Stimulated activated memory B cell treated with anti-CD40 and anti-IgM and Interleukin-4, amounts not matched to agents 10 μg/mL and 1 μg/mL and 100 μg/mL, for 72 hours (primary cell): ENCODE measurements around the gene FGD2.
A peak's percentile ranks its signal among the peaks of the same experiment; 100 is the strongest.
"Not testable (repeated sequence)": the region's sequence is repeated elsewhere in the genome, so short reads cannot be mapped to it uniquely, and the experiment has no call there.

Source experiments
- ATAC-seq: fragments of 150-1000 bp; cut with Tn5 transposase; 2 replicates; pipeline ENCODE4 v1.10.0; 2021
- H3K27ac Mint-ChIP-seq: one replicate; pipeline ENCODE4 v1.8.0; 2022; ENCODE audit warnings: mild to moderate bottlenecking, mixed read lengths
- H3K27me3 Mint-ChIP-seq: one replicate; pipeline ENCODE4 v1.8.0; 2022; ENCODE audit warnings: mixed read lengths
- H3K36me3 Mint-ChIP-seq: one replicate; pipeline ENCODE4 v1.8.0; 2022; ENCODE audit warnings: mixed read lengths
- H3K4me1 Mint-ChIP-seq: one replicate; pipeline ENCODE4 v1.8.0; 2022; ENCODE audit warnings: mixed read lengths
- H3K4me3 Mint-ChIP-seq: one replicate; pipeline ENCODE4 v1.8.0; 2022; ENCODE audit warnings: mild to moderate bottlenecking, moderate library complexity, mixed read lengths
- H3K9me3 Mint-ChIP-seq: one replicate; pipeline ENCODE4 v1.8.0; 2022; ENCODE audit warnings: mixed read lengths

FGD2 gene

GRCh38 chr6:37029249-37029971 is 24.0 kb downstream of the FGD2 start:
- Mint-ChIP-seq H3K4me1 (peaks cover 33% of the 10 kb centered on the region), H3K4me3 (no peak overlapping the region), H3K27me3 (no peaks in the 10 kb centered on the region), H3K27ac (peak overlapping the region; percentile 20), H3K36me3 (peaks cover 86% of the 10 kb centered on the region), H3K9me3 (peaks cover 6% of the 10 kb centered on the region)
- peak; percentile 64 for ATAC-seq

- peak overlapping the region; percentile 37 for H3K27ac Mint-ChIP-seq
- H3K36me3 Mint-ChIP-seq = peaks cover 80% of the 10 kb centered on the region
- no peak overlapping the region for H3K4me3 Mint-ChIP-seq
- H3K4me1 Mint-ChIP-seq = peaks cover 29% of the 10 kb centered on the region
- no peak for ATAC-seq
- H3K27me3 Mint-ChIP-seq = no peaks in the 10 kb centered on the region
- H3K9me3 Mint-ChIP-seq = peaks cover 6% of the 10 kb centered on the region
Observed at GRCh38 chr6:37030599-37030998, 25.1 kb downstream of the FGD2 start.

GRCh38 chr6:37032239-37032638 is 26.8 kb downstream of the FGD2 start:
- Mint-ChIP-seq H3K4me1 (peaks cover 29% of the 10 kb centered on the region), H3K27me3 (no peaks in the 10 kb centered on the region), H3K4me3 (no peak overlapping the region), H3K9me3 (peaks cover 6% of the 10 kb centered on the region), H3K27ac (peak overlapping the region; percentile 88), H3K36me3 (peaks cover 68% of the 10 kb centered on the region)
- ATAC-seq = no peak

DNA sequence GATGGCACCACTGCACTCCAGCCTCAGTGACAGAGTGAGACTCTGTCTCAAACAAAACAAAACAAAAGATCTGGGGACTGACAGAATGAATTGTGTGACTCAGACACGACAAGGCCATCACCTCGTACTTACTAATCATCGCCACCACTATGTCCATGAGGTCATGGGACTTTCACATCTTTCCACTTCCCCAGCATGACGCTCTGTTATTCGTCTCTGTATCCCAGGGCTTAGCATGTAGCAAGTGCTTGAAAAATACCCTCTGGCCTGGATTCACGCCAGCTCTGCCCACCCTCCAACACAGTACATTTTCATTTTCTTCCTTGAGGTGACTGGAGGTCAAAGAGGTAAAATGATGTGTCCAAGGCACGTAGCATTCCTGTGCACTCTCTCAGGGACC is 27.8 kb downstream of the FGD2 start:
- peak; percentile 89 for ATAC-seq
- Mint-ChIP-seq H3K4me1 (peaks cover 29% of the 10 kb centered on the region), H3K4me3 (no peak overlapping the region), H3K9me3 (peaks cover 6% of the 10 kb centered on the region), H3K27me3 (no peaks in the 10 kb centered on the region), H3K36me3 (peaks cover 58% of the 10 kb centered on the region), H3K27ac (peak overlapping the region; percentile 88)

GRCh38 chr6:37033819-37034795 is 28.7 kb downstream of the FGD2 start:
- no peak for ATAC-seq
- Mint-ChIP-seq H3K27me3 (no peaks in the 10 kb centered on the region), H3K4me3 (no peak overlapping the region), H3K27ac (peak overlapping the region; percentile 88), H3K4me1 (peaks cover 32% of the 10 kb centered on the region), H3K36me3 (peaks cover 50% of the 10 kb centered on the region), H3K9me3 (peaks cover 6% of the 10 kb centered on the region)

DNA sequence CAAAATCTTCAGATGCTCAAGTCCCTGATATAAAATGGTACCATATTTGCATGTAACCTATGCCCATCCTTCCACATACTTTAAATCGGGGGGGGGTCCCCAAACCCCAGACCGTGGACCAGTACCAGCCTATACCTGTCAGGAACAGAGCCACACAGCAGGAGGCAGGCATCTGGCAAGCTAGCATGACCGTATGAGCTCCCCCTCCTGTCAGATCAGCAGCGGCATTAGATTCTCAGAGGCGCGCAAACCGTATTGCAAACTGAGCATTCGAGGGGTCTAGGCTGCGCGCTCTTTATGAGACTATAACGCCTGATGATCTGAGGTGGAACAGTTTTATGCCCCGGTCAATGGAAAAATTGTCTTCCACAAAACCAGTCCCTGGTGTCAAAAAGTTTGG is 30.7 kb downstream of the FGD2 start:
- no peaks in the 10 kb centered on the region for H3K9me3 Mint-ChIP-seq
- H3K4me1 Mint-ChIP-seq = peaks cover 29% of the 10 kb centered on the region
- no peak overlapping the region for H3K4me3 Mint-ChIP-seq
- no peak for ATAC-seq
- peaks cover 38% of the 10 kb centered on the region for H3K36me3 Mint-ChIP-seq
- no peaks in the 10 kb centered on the region for H3K27me3 Mint-ChIP-seq
- no peak overlapping the region for H3K27ac Mint-ChIP-seq

DNA sequence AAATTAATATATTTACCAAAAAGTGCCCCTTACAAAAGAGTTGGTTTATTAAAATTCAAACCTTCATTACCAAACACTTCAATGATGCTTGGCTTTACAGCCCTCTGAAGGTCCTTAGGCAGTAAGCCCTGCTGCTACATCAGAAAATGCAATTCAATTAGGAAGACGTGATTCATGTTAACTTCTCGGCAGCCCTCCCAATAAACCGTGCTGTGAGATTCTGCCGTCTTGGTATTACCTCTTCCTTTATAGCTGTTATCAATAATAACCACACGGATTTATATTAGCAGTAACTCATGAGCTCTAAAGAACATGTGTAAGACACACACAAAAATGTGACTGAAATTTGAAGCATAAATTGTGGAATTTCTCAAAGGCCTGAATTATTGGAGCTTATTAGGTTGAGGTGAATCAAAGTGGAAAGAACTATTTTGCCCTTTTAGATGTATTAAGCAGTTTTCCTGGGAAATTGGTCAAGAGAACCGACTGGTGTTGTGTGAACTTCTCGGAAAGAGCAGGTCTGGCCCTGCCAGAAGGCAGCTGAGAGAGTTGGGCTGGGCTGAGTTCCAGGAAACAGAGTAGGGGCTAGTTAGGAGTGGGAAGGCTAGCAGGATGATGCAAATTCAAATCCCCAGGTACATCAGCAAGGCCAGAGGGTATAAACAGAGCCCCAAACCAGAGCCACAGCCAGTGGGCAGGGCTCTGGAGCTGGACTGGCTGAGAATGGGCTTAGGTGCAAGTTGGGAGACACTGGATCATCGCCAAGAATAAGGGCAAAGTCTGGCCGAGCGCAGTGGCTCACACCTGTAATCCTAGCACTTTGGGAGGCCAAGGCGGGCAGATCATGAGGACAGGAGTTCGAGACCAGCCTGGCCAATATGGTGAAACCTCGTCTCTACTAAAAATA is 33.1 kb downstream of the FGD2 start:
- H3K4me1 Mint-ChIP-seq = peaks cover 16% of the 10 kb centered on the region
- no peak for ATAC-seq
- H3K27me3 Mint-ChIP-seq = no peaks in the 10 kb centered on the region
- H3K36me3 Mint-ChIP-seq = peaks cover 21% of the 10 kb centered on the region
- H3K27ac Mint-ChIP-seq = peak overlapping the region; percentile 22
- H3K9me3 Mint-ChIP-seq = no peaks in the 10 kb centered on the region
- H3K4me3 Mint-ChIP-seq = no peak overlapping the region

DNA sequence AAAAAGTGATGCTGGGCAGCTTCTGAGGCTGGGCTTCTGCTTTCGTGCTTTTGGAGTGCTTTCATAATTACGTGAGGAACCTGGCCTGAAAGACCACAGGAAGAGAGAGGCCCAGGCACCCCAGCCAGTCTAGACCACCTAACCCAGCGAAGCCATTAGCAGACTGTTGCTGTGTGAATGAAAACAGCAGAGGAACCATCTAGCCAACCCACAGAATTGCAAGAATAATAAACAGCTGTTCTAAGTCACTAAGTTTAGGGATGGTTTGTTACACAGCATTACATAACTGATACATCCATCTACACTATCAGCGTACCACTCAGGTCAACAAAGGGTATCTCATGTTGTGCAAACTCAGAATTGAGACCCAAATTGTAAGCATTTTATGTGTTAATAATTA is 34.5 kb downstream of the FGD2 start:
- H3K27me3 Mint-ChIP-seq = no peaks in the 10 kb centered on the region
- H3K27ac Mint-ChIP-seq = peak overlapping the region; percentile 40
- peaks cover 7% of the 10 kb centered on the region for H3K4me1 Mint-ChIP-seq
- peaks cover 12% of the 10 kb centered on the region for H3K36me3 Mint-ChIP-seq
- H3K4me3 Mint-ChIP-seq = no peak overlapping the region
- H3K9me3 Mint-ChIP-seq = no peaks in the 10 kb centered on the region
- peak; percentile 82 for ATAC-seq

DNA sequence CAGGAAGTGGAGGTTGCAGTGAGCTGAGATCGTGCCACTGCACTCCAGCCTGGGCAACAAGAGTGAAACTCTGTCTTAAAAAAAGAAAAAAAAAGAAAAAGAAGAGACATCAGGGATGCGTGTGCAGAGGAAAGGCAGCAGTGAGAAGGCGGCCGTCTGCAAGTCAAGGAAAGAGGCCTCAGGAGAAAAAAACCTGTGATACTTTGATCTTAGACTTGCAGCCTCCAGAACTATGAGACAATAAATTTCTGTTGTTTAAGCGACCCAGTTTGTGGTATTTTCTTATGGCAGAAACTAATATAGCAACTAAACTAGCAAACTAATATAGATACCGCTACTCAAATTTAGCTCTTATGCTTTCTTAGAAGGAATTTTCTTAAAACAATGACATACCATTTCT is 36.1 kb downstream of the FGD2 start:
- Mint-ChIP-seq H3K27ac (no peak overlapping the region), H3K9me3 (no peaks in the 10 kb centered on the region), H3K27me3 (no peaks in the 10 kb centered on the region), H3K4me1 (peaks cover 7% of the 10 kb centered on the region), H3K36me3 (peaks cover 6% of the 10 kb centered on the region), H3K4me3 (no peak overlapping the region)
- ATAC-seq = no peak

DNA sequence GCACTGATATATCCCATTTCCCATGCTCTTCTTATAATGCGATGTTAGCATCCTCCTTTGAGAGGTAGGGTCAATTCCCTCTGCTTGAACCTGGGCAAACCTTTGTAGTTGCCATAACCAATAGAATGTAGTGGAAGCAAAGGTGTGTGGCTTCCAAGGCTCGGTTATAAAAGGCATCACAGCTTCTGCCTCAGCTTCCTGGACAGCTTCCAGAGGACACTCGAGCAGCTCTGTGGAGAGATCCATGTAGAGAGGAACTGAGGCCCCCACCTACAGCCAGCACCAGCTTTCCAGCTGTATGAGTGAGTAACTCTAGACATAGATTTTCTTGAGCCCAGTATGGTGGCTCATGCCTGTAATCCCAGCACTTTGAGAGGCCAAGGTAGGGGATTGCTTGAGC is 36.7 kb downstream of the FGD2 start:
- no peak for ATAC-seq
- H3K9me3 Mint-ChIP-seq = no peaks in the 10 kb centered on the region
- no peak overlapping the region for H3K27ac Mint-ChIP-seq
- no peaks in the 10 kb centered on the region for H3K27me3 Mint-ChIP-seq
- H3K36me3 Mint-ChIP-seq = peaks cover 6% of the 10 kb centered on the region
- H3K4me1 Mint-ChIP-seq = peaks cover 7% of the 10 kb centered on the region
- H3K4me3 Mint-ChIP-seq = no peak overlapping the region

GRCh38 chr6:37043091-37043490 is 37.6 kb downstream of the FGD2 start:
- not testable (repeated sequence) for H3K36me3 Mint-ChIP-seq, H3K4me3 Mint-ChIP-seq, H3K27ac Mint-ChIP-seq, H3K27me3 Mint-ChIP-seq, H3K9me3 Mint-ChIP-seq, ATAC-seq
- peaks cover 16% of the 10 kb centered on the region for H3K4me1 Mint-ChIP-seq

GRCh38 chr6:37047346-37047688 is 41.9 kb downstream of the FGD2 start:
- ATAC-seq = no peak
- Mint-ChIP-seq H3K4me1 (peaks cover 48% of the 10 kb centered on the region), H3K27me3 (no peaks in the 10 kb centered on the region), H3K9me3 (no peaks in the 10 kb centered on the region), H3K4me3 (no peak overlapping the region), H3K27ac (peak overlapping the region; percentile 33), H3K36me3 (no peaks in the 10 kb centered on the region)

GRCh38 chr6:37047689-37048402 is 42.4 kb downstream of the FGD2 start:
- Mint-ChIP-seq H3K27ac (peak overlapping the region; percentile 33), H3K27me3 (no peaks in the 10 kb centered on the region), H3K9me3 (no peaks in the 10 kb centered on the region), H3K4me1 (peaks cover 48% of the 10 kb centered on the region), H3K4me3 (no peak overlapping the region), H3K36me3 (no peaks in the 10 kb centered on the region)
- ATAC-seq = no peak

- H3K9me3 Mint-ChIP-seq = no peaks in the 10 kb centered on the region
- H3K4me3 Mint-ChIP-seq = no peak overlapping the region
- H3K27ac Mint-ChIP-seq = peak overlapping the region; percentile 85
- H3K36me3 Mint-ChIP-seq = no peaks in the 10 kb centered on the region
- no peaks in the 10 kb centered on the region for H3K27me3 Mint-ChIP-seq
- ATAC-seq = no peak
- peaks cover 48% of the 10 kb centered on the region for H3K4me1 Mint-ChIP-seq
Observed at GRCh38 chr6:37048403-37048850, 43.0 kb downstream of the FGD2 start.
